ENCODE measurements around the gene PPP1R13B. TPM values are rescaled to one million over a fixed set of nuclear protein-coding genes. Genes with fewer than 3 reads are reported as not detected.

Gene PPP1R13B
- total RNA-seq, 4 donors from 2014 or later, result 10.7 to 48.3 (median 23.3) TPM

- WGBS, 2 donors, result 39 to 56% methylated on average over 13 of the region's 13 CpGs
- no peaks in the 10 kb centered on the region for H3K4me1 ChIP-seq
- H3K4me3 ChIP-seq, result no peak overlapping the region
- H3K9me3 ChIP-seq, result no peaks in the 10 kb centered on the region
- no peak overlapping the region for H3K27ac ChIP-seq
- no peak for DNase-seq (ENCODE audit: low spot score in 2 of 2)
- H3K27me3 ChIP-seq, result no peaks in the 10 kb centered on the region
- peaks cover 0 to 9% (median 0%) of the 10 kb centered on the region in 3 donors for H3K36me3 ChIP-seq
- TF ChIP-seq POLR2A (IDR thresholded peaks at IDR 0.05), result no peak
Measured at GRCh38 chr14:103762541-103762940, 84.8 kb downstream of the PPP1R13B start.

- Histone ChIP-seq H3K36me3 (peaks cover 0 to 9% (median 0%) of the 10 kb centered on the region in 3 donors), H3K4me1 (no peaks in the 10 kb centered on the region), H3K27me3 (no peaks in the 10 kb centered on the region), H3K9me3 (no peaks in the 10 kb centered on the region), H3K27ac (no peak overlapping the region), H3K4me3 (no peak overlapping the region)
- TF ChIP-seq EP300 (IDR thresholded peaks at IDR 0.05) (no peak), POLR2A (IDR thresholded peaks at IDR 0.05) (no peak), CTCF (IDR thresholded peaks at IDR 0.05) (no peak)
- no peak for DNase-seq (ENCODE audit: low spot score in 2 of 2)
- WGBS, 2 donors, result 33 to 35% methylated on average over 1 of the region's 1 CpG
Measured at GRCh38 chr14:103762036-103762435, 85.3 kb downstream of the PPP1R13B start.

GRCh38 chr14:103758059-103758776 is 89.2 kb downstream of the PPP1R13B start:
- Histone ChIP-seq H3K4me1 (no peaks in the 10 kb centered on the region), H3K27me3 (no peaks in the 10 kb centered on the region), H3K27ac (no peak overlapping the region), H3K36me3 (no peaks in the 10 kb centered on the region), H3K9me3 (no peaks in the 10 kb centered on the region), H3K4me3 (no peak overlapping the region)
- no peak for TF ChIP-seq EP300 (IDR thresholded peaks at IDR 0.05)
- no peak for TF ChIP-seq CTCF (IDR thresholded peaks at IDR 0.05)
- DNase-seq (ENCODE audit: low spot score in 2 of 2), result no peak
- WGBS, 2 donors, result 89 to 90% methylated on average over 8 of the region's 8 CpGs

- Histone ChIP-seq H3K36me3 (peaks cover 0 to 12% (median 0%) of the 10 kb centered on the region in 3 donors), H3K4me1 (no peaks in the 10 kb centered on the region), H3K27ac (no peak overlapping the region), H3K4me3 (no peak overlapping the region), H3K9me3 (no peaks in the 10 kb centered on the region), H3K27me3 (no peaks in the 10 kb centered on the region)
- DNase-seq (ENCODE audit: low spot score in 2 of 2), result no peak
- TF ChIP-seq EP300 (IDR thresholded peaks at IDR 0.05) (no peak), CTCF (IDR thresholded peaks at IDR 0.05) (no peak)
- 88 to 89% methylated on average over 6 of the region's 6 CpGs for WGBS, 2 donors
Measured at GRCh38 chr14:103755060-103755459, 92.3 kb downstream of the PPP1R13B start.

GRCh38 chr14:103753774-103754173 is 93.6 kb downstream of the PPP1R13B start:
- Histone ChIP-seq H3K27ac (no peak overlapping the region), H3K4me1 (no peaks in the 10 kb centered on the region), H3K4me3 (no peak overlapping the region), H3K36me3 (peaks cover 0 to 17% (median 0%) of the 10 kb centered on the region in 3 donors), H3K9me3 (no peaks in the 10 kb centered on the region), H3K27me3 (no peaks in the 10 kb centered on the region)
- no peak for DNase-seq (ENCODE audit: low spot score in 2 of 2)
- WGBS, 2 donors, result 80% methylated on average over 9 of the region's 9 CpGs
- TF ChIP-seq CTCF (IDR thresholded peaks at IDR 0.05) (no peak), EP300 (IDR thresholded peaks at IDR 0.05) (no peak), POLR2A (IDR thresholded peaks at IDR 0.05) (no peak)
